Measurements from ENCODE around the gene HIVEP2.

The HIVEP2 gene

DNA sequence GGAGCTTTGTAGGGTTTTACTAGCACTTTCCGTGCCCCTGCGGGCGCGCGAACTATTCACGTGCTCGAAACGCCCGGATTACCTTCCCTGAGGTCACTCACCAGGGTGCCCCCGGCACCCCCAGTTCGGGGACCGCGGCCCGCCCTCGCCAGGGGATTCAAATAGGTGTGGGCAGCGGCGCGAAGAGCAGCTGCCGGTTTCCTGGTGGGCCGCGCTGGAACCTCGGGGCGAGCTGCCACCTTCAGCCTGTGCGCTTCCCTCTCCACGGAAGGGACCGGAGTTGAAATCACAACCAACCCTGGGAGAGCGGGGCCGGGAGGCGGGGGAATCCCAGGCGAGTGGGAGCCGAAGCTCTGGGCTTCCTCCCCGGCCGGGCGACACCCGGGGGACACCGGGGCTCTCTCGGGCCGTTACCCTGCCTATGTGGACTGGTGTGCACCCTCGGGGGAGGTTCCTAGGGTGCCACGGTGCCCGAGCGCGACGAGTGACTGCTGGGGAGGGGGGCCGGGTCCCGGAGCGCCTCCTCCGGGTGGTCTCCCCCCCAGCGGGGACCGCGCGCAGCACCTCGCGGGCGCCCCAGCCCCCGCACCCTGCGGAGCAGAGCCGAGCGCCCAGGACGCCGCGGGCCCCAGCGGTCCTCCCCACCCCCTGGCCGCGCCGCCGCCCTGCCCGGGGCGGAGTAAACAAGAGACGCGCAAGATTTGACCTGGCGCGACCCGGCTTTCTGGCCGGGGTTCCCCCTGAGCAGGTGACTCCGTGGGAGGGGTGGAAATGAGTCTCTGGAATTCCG, 2.1 kb upstream of the HIVEP2 start:
- Histone ChIP-seq H3K4me3 (replicated peaks; ENCODE audit: insufficient read depth, low read length) (peak overlapping the region; percentile 72), H3K27ac (replicated peaks) (peak overlapping the region; percentile 25; the same call in 1 of the 2 replicates), H3K27me3 (ENCODE audit: insufficient read depth, poor library complexity, severe bottlenecking) (no peaks in the 10 kb centered on the region)
- DNase-seq (ENCODE audit: low read depth in 1 of 2, low spot score in 1 of 2), result peak in 1 of 2 experiments; percentile 18
- no peak for TF ChIP-seq SPI1 (IDR thresholded peaks at IDR 0.05; ENCODE audit: borderline replicate concordance, low read depth)
- no peak for TF ChIP-seq GABPA (IDR thresholded peaks at IDR 0.05; ENCODE audit: low read depth)
- TF ChIP-seq, protein P1, sequence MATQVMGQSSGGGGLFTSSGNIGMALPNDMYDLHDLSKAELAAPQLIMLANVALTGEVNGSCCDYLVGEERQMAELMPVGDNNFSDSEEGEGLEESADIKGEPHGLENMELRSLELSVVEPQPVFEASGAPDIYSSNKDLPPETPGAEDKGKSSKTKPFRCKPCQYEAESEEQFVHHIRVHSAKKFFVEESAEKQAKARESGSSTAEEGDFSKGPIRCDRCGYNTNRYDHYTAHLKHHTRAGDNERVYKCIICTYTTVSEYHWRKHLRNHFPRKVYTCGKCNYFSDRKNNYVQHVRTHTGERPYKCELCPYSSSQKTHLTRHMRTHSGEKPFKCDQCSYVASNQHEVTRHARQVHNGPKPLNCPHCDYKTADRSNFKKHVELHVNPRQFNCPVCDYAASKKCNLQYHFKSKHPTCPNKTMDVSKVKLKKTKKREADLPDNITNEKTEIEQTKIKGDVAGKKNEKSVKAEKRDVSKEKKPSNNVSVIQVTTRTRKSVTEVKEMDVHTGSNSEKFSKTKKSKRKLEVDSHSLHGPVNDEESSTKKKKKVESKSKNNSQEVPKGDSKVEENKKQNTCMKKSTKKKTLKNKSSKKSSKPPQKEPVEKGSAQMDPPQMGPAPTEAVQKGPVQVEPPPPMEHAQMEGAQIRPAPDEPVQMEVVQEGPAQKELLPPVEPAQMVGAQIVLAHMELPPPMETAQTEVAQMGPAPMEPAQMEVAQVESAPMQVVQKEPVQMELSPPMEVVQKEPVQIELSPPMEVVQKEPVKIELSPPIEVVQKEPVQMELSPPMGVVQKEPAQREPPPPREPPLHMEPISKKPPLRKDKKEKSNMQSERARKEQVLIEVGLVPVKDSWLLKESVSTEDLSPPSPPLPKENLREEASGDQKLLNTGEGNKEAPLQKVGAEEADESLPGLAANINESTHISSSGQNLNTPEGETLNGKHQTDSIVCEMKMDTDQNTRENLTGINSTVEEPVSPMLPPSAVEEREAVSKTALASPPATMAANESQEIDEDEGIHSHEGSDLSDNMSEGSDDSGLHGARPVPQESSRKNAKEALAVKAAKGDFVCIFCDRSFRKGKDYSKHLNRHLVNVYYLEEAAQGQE (IDR thresholded peaks at IDR 0.05; ENCODE audit: insufficient replicate concordance, low read depth), result no peak
- TF ChIP-seq, protein P2, sequence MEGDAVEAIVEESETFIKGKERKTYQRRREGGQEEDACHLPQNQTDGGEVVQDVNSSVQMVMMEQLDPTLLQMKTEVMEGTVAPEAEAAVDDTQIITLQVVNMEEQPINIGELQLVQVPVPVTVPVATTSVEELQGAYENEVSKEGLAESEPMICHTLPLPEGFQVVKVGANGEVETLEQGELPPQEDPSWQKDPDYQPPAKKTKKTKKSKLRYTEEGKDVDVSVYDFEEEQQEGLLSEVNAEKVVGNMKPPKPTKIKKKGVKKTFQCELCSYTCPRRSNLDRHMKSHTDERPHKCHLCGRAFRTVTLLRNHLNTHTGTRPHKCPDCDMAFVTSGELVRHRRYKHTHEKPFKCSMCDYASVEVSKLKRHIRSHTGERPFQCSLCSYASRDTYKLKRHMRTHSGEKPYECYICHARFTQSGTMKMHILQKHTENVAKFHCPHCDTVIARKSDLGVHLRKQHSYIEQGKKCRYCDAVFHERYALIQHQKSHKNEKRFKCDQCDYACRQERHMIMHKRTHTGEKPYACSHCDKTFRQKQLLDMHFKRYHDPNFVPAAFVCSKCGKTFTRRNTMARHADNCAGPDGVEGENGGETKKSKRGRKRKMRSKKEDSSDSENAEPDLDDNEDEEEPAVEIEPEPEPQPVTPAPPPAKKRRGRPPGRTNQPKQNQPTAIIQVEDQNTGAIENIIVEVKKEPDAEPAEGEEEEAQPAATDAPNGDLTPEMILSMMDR (IDR thresholded peaks at IDR 0.05; ENCODE audit: insufficient read depth, low read length), result no peak

DNA sequence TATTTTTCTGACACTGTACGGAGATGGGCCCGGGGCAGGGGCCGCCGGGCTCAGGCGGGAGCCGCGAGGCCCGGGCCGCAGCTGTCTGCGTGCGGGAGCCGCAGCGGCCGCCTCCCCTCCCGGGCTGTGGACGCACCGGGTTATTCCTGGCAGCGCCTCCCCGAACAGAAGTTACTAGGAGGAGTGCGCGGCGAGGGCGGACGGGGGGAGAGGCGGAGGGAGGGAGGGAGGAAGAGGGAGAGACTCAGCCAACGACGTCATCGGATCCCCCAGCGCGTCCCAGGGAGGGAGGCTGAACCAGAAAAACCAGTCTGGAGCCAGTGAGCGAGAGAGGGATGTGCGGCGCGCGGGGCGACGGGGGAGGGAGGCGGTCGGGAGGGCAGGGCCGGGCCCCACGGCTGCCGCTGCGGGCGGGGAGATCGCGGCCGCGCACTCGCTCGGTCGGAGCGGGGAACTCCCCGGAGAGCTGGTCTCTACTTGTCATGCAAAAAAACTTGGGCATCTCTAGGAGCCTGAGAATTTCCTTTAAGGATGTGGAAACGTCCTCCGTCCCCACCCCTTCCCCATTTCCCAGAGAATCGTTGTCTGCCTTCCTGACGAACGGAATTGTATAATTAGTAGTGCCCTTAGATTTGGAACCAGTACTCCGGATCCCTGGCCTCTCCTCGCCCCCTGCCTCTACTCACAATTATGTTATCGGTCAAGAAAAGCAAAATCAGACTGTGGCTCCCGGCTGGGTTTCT, 1.4 kb upstream of the HIVEP2 start:
- DNase-seq (ENCODE audit: low read depth in 1 of 2, low spot score in 1 of 2), result peak; percentile 64 to 82
- Histone ChIP-seq H3K27ac (replicated peaks) (peak overlapping the region; percentile 25; the same call in 1 of the 2 replicates), H3K4me3 (replicated peaks; ENCODE audit: insufficient read depth, low read length) (peak overlapping the region; percentile 72), H3K27me3 (ENCODE audit: insufficient read depth, poor library complexity, severe bottlenecking) (no peaks in the 10 kb centered on the region)
- TF ChIP-seq SPI1 (IDR thresholded peaks at IDR 0.05; ENCODE audit: borderline replicate concordance, low read depth) (no peak), GABPA (IDR thresholded peaks at IDR 0.05; ENCODE audit: low read depth) (no peak), POLR2AphosphoS5 (IDR thresholded peaks at IDR 0.05; ENCODE audit: low read depth) (no peak)
- TF ChIP-seq, protein P1 (IDR thresholded peaks at IDR 0.05; ENCODE audit: insufficient replicate concordance, low read depth), result no peak
- TF ChIP-seq, protein P2 (IDR thresholded peaks at IDR 0.05; ENCODE audit: insufficient read depth, low read length), result no peak

DNA sequence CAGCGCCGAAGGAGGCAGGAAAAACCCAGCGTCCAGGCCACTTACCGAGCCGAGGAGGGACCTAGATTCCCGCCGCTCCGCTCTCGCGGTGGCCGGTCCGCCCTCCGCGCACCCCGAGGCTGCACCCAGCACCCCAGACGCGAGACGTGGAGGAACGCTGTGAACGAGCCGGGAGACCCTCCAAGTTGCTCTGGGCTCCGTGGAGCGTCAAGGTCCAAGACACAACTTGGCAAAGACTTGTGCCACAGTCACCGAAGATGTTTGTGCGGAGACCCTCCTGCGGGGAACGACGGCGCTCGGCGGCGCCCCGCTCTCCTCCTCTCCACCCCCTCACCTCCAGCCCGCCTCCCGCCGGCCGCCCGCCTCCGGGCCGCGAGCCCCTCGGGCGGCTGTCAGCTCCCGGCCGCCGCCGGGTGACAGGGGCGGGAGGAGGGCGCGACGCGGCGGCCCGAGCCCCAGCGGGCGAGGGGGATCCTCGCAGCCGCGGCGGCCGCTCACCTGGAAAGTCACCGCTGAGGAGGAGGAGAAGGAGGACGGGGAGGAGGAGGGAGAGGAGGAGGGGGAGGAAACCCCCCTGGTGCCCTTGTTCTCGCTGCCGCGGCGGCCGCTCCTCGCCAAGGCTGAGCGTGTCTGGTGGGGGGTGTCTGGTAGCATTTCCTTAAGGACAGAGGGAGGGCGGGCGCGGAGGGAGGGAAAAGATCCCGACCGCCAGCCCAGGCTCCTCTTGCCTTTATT, 637 bp upstream of the HIVEP2 start:
- H3K27me3 ChIP-seq (ENCODE audit: insufficient read depth, poor library complexity, severe bottlenecking), result no peaks in the 10 kb centered on the region
- H3K4me3 ChIP-seq (replicated peaks; ENCODE audit: insufficient read depth, low read length), result peak overlapping the region; percentile 72
- DNase-seq (ENCODE audit: low read depth in 1 of 2, low spot score in 1 of 2), result peak in 1 of 2 experiments; percentile 3
- TF ChIP-seq GABPA (IDR thresholded peaks at IDR 0.05; ENCODE audit: low read depth) (no peak), POLR2AphosphoS5 (IDR thresholded peaks at IDR 0.05; ENCODE audit: low read depth) (peak; percentile 1; the same call in 1 of the 2 replicates)
- peak overlapping the region; percentile 64 for H3K27ac ChIP-seq (replicated peaks)

All from HL-60 (cell line).